ENCODE measurements around the gene PDE4B. TPM values are rescaled to one million over a fixed set of nuclear protein-coding genes. Genes with fewer than 3 reads are reported as not detected.

The PDE4B gene
- 10 to 100 TPM; 26.5 to 27.7 TPM for total RNA-seq

GRCh38 chr1:65792669-65793358 lies at the start of gene PDE4B:
Gene PDE4B, plus strand, starts transcription at chr1:65792895.
- no peak for DNase-seq
- peaks cover 65% of the 10 kb centered on the region for H3K27me3 Mint-ChIP-seq
- CTCF ChIA-PET, result no interaction called here
- no peaks in the 10 kb centered on the region for H3K36me3 Mint-ChIP-seq (ENCODE audit: low read depth)
- POLR2A ChIA-PET, result no interaction called here
- no peak within 1 kb of the TSS for H3K27ac Mint-ChIP-seq
- H3K9me3 Mint-ChIP-seq, result peaks cover 6% of the 10 kb centered on the region
- H3K4me1 Mint-ChIP-seq, result peaks cover 1% of the 10 kb centered on the region
- H3K4me3 Mint-ChIP-seq, result no peak within 1 kb of the TSS

GRCh38 chr1:65744731-65745130 lies 48.0 kb upstream of the PDE4B start:
- Mint-ChIP-seq H3K27me3 (peaks cover 9% of the 10 kb centered on the region), H3K36me3 (ENCODE audit: low read depth) (no peaks in the 10 kb centered on the region), H3K4me3 (no peak overlapping the region), H3K9me3 (peaks cover 4% of the 10 kb centered on the region), H3K4me1 (no peaks in the 10 kb centered on the region), H3K27ac (no peak overlapping the region)
- no peak for DNase-seq
- CTCF ChIA-PET, result no interaction called here
- POLR2A ChIA-PET, result no interaction called here

- Mint-ChIP-seq H3K27ac (no peak overlapping the region), H3K27me3 (peaks cover 18% of the 10 kb centered on the region), H3K9me3 (no peaks in the 10 kb centered on the region), H3K4me1 (no peaks in the 10 kb centered on the region), H3K4me3 (no peak overlapping the region), H3K36me3 (ENCODE audit: low read depth) (no peaks in the 10 kb centered on the region)
- CTCF ChIA-PET, result no interaction called here
- no peak for DNase-seq
- POLR2A ChIA-PET, result no interaction called here
Measured at GRCh38 chr1:65751961-65752360, 40.7 kb upstream of the PDE4B start.

GRCh38 chr1:65756616-65757015 lies 36.1 kb upstream of the PDE4B start:
- peaks cover 9% of the 10 kb centered on the region for H3K27me3 Mint-ChIP-seq
- no peak overlapping the region for H3K4me3 Mint-ChIP-seq
- CTCF ChIA-PET, result no interaction called here
- POLR2A ChIA-PET, result no interaction called here
- H3K9me3 Mint-ChIP-seq, result no peaks in the 10 kb centered on the region
- no peak overlapping the region for H3K27ac Mint-ChIP-seq
- no peaks in the 10 kb centered on the region for H3K36me3 Mint-ChIP-seq (ENCODE audit: low read depth)
- no peak for DNase-seq
- no peaks in the 10 kb centered on the region for H3K4me1 Mint-ChIP-seq

- peaks cover 9% of the 10 kb centered on the region for H3K27me3 Mint-ChIP-seq
- H3K27ac Mint-ChIP-seq, result no peak overlapping the region
- no peak overlapping the region for H3K4me3 Mint-ChIP-seq
- no peaks in the 10 kb centered on the region for H3K4me1 Mint-ChIP-seq
- ChIA-PET CTCF (no interaction called here), POLR2A (no interaction called here)
- no peaks in the 10 kb centered on the region for H3K9me3 Mint-ChIP-seq
- no peaks in the 10 kb centered on the region for H3K36me3 Mint-ChIP-seq (ENCODE audit: low read depth)
- no peak for DNase-seq
Measured at GRCh38 chr1:65757531-65757930, 35.2 kb upstream of the PDE4B start.

GRCh38 chr1:65758128-65758527 lies 34.6 kb upstream of the PDE4B start:
- no peak for DNase-seq
- CTCF ChIA-PET, result no interaction called here
- POLR2A ChIA-PET, result no interaction called here

GRCh38 chr1:65759516-65759915 lies 33.2 kb upstream of the PDE4B start:
- Mint-ChIP-seq H3K27ac (no peak overlapping the region), H3K36me3 (ENCODE audit: low read depth) (no peaks in the 10 kb centered on the region), H3K27me3 (peaks cover 9% of the 10 kb centered on the region), H3K4me1 (no peaks in the 10 kb centered on the region), H3K4me3 (no peak overlapping the region), H3K9me3 (no peaks in the 10 kb centered on the region)
- CTCF ChIA-PET, result interaction anchor here (0.7 kb wide), 1 partner anchor 966 kb away, joined by 3 read pairs; no protein-coding TSS in a partner anchor
- POLR2A ChIA-PET, result no interaction called here
- no peak for DNase-seq

More at GRCh38 chr1:65758128-65758527, 34.6 kb upstream of the PDE4B start:
- Mint-ChIP-seq H3K4me3 (no peak overlapping the region), H3K27ac (no peak overlapping the region), H3K27me3 (peaks cover 9% of the 10 kb centered on the region), H3K9me3 (no peaks in the 10 kb centered on the region), H3K36me3 (ENCODE audit: low read depth) (no peaks in the 10 kb centered on the region), H3K4me1 (no peaks in the 10 kb centered on the region)

- ChIA-PET POLR2A (no interaction called here), CTCF (interaction anchor here (0.6 kb wide), 1 partner anchor 50 kb away, joined by 3 read pairs; no protein-coding TSS in a partner anchor)
- Mint-ChIP-seq H3K4me3 (no peak overlapping the region), H3K36me3 (ENCODE audit: low read depth) (no peaks in the 10 kb centered on the region), H3K27me3 (peaks cover 2% of the 10 kb centered on the region), H3K9me3 (no peaks in the 10 kb centered on the region), H3K4me1 (no peaks in the 10 kb centered on the region), H3K27ac (no peak overlapping the region)
- DNase-seq, result no peak
Measured at GRCh38 chr1:65762081-65762862, 30.4 kb upstream of the PDE4B start.

GRCh38 chr1:65764052-65764451 lies 28.6 kb upstream of the PDE4B start:
- no peaks in the 10 kb centered on the region for H3K27me3 Mint-ChIP-seq
- no peak for DNase-seq
- H3K27ac Mint-ChIP-seq, result no peak overlapping the region
- H3K9me3 Mint-ChIP-seq, result no peaks in the 10 kb centered on the region
- POLR2A ChIA-PET, result no interaction called here
- no peak overlapping the region for H3K4me3 Mint-ChIP-seq
- H3K4me1 Mint-ChIP-seq, result no peaks in the 10 kb centered on the region
- H3K36me3 Mint-ChIP-seq (ENCODE audit: low read depth), result no peaks in the 10 kb centered on the region
- CTCF ChIA-PET, result no interaction called here

- H3K27ac Mint-ChIP-seq, result no peak overlapping the region
- no peaks in the 10 kb centered on the region for H3K9me3 Mint-ChIP-seq
- no peak for DNase-seq
- no peaks in the 10 kb centered on the region for H3K36me3 Mint-ChIP-seq (ENCODE audit: low read depth)
- POLR2A ChIA-PET, result no interaction called here
- H3K4me3 Mint-ChIP-seq, result no peak overlapping the region
- no peaks in the 10 kb centered on the region for H3K4me1 Mint-ChIP-seq
- CTCF ChIA-PET, result no interaction called here
- peaks cover 2% of the 10 kb centered on the region for H3K27me3 Mint-ChIP-seq
Measured at GRCh38 chr1:65765631-65766030, 27.1 kb upstream of the PDE4B start.

- H3K4me3 Mint-ChIP-seq, result no peak overlapping the region
- no peak for DNase-seq
- ChIA-PET POLR2A (no interaction called here), CTCF (no interaction called here)
- H3K9me3 Mint-ChIP-seq, result no peaks in the 10 kb centered on the region
- H3K36me3 Mint-ChIP-seq (ENCODE audit: low read depth), result no peaks in the 10 kb centered on the region
- H3K27ac Mint-ChIP-seq, result no peak overlapping the region
- H3K4me1 Mint-ChIP-seq, result no peaks in the 10 kb centered on the region
- H3K27me3 Mint-ChIP-seq, result peaks cover 12% of the 10 kb centered on the region
Measured at GRCh38 chr1:65769636-65770035, 23.1 kb upstream of the PDE4B start.

- no peak overlapping the region for H3K27ac Mint-ChIP-seq
- no peaks in the 10 kb centered on the region for H3K4me1 Mint-ChIP-seq
- peaks cover 2% of the 10 kb centered on the region for H3K9me3 Mint-ChIP-seq
- H3K36me3 Mint-ChIP-seq (ENCODE audit: low read depth), result no peaks in the 10 kb centered on the region
- DNase-seq, result no peak
- H3K4me3 Mint-ChIP-seq, result no peak overlapping the region
- ChIA-PET CTCF (no interaction called here), POLR2A (no interaction called here)
- H3K27me3 Mint-ChIP-seq, result peaks cover 12% of the 10 kb centered on the region
Measured at GRCh38 chr1:65772607-65773006, 20.1 kb upstream of the PDE4B start.

- no peaks in the 10 kb centered on the region for H3K4me1 Mint-ChIP-seq
- peaks cover 12% of the 10 kb centered on the region for H3K27me3 Mint-ChIP-seq
- POLR2A ChIA-PET, result no interaction called here
- H3K27ac Mint-ChIP-seq, result no peak overlapping the region
- DNase-seq, result no peak
- no peak overlapping the region for H3K4me3 Mint-ChIP-seq
- no peaks in the 10 kb centered on the region for H3K36me3 Mint-ChIP-seq (ENCODE audit: low read depth)
- peaks cover 2% of the 10 kb centered on the region for H3K9me3 Mint-ChIP-seq
- CTCF ChIA-PET, result interaction anchor here (0.6 to 0.7 kb wide), 2 partner anchors 34 to 77 kb away, joined by 3 to 4 read pairs; no protein-coding TSS in a partner anchor
Measured at GRCh38 chr1:65773391-65774123, 19.1 kb upstream of the PDE4B start.
